CD4-positive, alpha-beta T cell (primary cell): ENCODE results near the gene SLC5A1. TPM values are rescaled to one million over a fixed set of nuclear protein-coding genes. Genes with fewer than 3 reads are reported as not detected.

ENCODE experiments used
- ATAC-seq: fragments of 200-7000 bp; cut with Tn5 transposase; one replicate; pipeline ENCODE4 v1.10.0; 2022; ENCODE audit warnings: mild to moderate bottlenecking; ENCODE audit not compliant: poor library complexity
- CTCF ChIA-PET: fragments of 350-600 bp; sonication (Branson Sonifier 250); formaldehyde crosslinking; loops from one replicate; lab custom pipeline; 2021; ENCODE audit warnings: antibody characterized with exemption, inconsistent platforms; lab: Charles Lee
- POLR2A ChIA-PET: fragments of 350-600 bp; sonication (Branson Sonifier 250); formaldehyde crosslinking; loops from one replicate; lab custom pipeline; 2021; ENCODE audit warnings: antibody characterized with exemption, inconsistent platforms; lab: Charles Lee
- DNase-seq, 14 experiments: peaks; one replicate each; pipeline ENCODE4 v3.0.0-alpha.2; 2013 to 2020; ENCODE audit warnings: mixed read lengths in 2 of 14
- H3K27ac ChIP-seq, 2 donors: one replicate each; pipeline versions ENCODE4 v1.5.1 to v1.7.0; 2013; ENCODE audit warnings: low read length in 2 of 2, low read depth in 1 of 2, mild to moderate bottlenecking in 1 of 2
- H3K27me3 ChIP-seq, 2 experiments: 1 replicate in 1 of 2; 2 replicates in 1 of 2; pipeline versions ENCODE4 v1.6.1 to v1.7.0; 2013; ENCODE audit warnings: low read length in 2 of 2, control low read depth in 1 of 2, mild to moderate bottlenecking in 1 of 2, moderate library complexity in 1 of 2; ENCODE audit not compliant: insufficient read depth in 2 of 2, control insufficient read depth in 1 of 2
- H3K36me3 ChIP-seq: one replicate; pipeline ENCODE4 v1.6.1; 2013; ENCODE audit warnings: low read length, control low read depth; ENCODE audit not compliant: insufficient read depth
- H3K4me1 ChIP-seq: one replicate; pipeline ENCODE4 v1.6.1; 2013; ENCODE audit warnings: low read length, control low read depth; ENCODE audit not compliant: insufficient read depth
- H3K4me3 ChIP-seq: one replicate; pipeline ENCODE4 v1.5.1; 2013; ENCODE audit warnings: mild to moderate bottlenecking, low read length, moderate library complexity
- H3K9me3 ChIP-seq, 2 experiments: 1 replicate in 1 of 2; 2 replicates in 1 of 2; pipeline versions ENCODE4 v1.6.1 to v1.7.0; 2013; ENCODE audit warnings: low read length in 2 of 2, mild to moderate bottlenecking in 2 of 2, control low read depth in 1 of 2, moderate library complexity in 1 of 2; ENCODE audit not compliant: control insufficient read depth in 1 of 2, insufficient read depth in 1 of 2
- H3K27ac Mint-ChIP-seq: one replicate; pipeline ENCODE4 v1.8.0; 2020; ENCODE audit warnings: mixed read lengths
- H3K27me3 Mint-ChIP-seq: one replicate; pipeline ENCODE4 v1.8.0; 2021; ENCODE audit warnings: mixed read lengths
- H3K36me3 Mint-ChIP-seq: one replicate; pipeline ENCODE4 v1.8.0; 2021; ENCODE audit warnings: low read depth, mixed read lengths
- H3K4me1 Mint-ChIP-seq: one replicate; pipeline ENCODE4 v1.8.0; 2021; ENCODE audit warnings: low read depth, mixed read lengths
- H3K4me3 Mint-ChIP-seq: one replicate; pipeline ENCODE4 v1.8.0; 2020; ENCODE audit warnings: mild to moderate bottlenecking, mixed read lengths
- H3K9me3 Mint-ChIP-seq: one replicate; pipeline ENCODE4 v1.8.0; 2020; ENCODE audit warnings: mixed read lengths
- intact Hi-C, 2 experiments: fragments of 100-400 bp; cut with DNase I in 1 of 2; cut with micrococcal nuclease in 1 of 2; formaldehyde crosslinking; loops; one replicate each; pipeline versions ENCODE4 v1.15.1 to v1.9.0; 2023 to 2025; cut with DNase I, micrococcal nuclease
- total RNA-seq, 174 experiments: library from RNA in 2 of 174; stranded (reverse) in 2 of 174; gene quantifications; one replicate each; pipeline ENCODE4 v1.2.3 and lab custom pipeline; 2021 to 2026
- TF ChIP-seq, protein P1 (sequence below): fragments of 200-600 bp; IDR thresholded peaks from one replicate; pipeline ENCODE4 v1.8.0; 2022; ENCODE audit warnings: antibody characterized with exemption, mild to moderate bottlenecking

The SLC5A1 gene
- total RNA-seq, 2 experiments from 2014 or later = not detected

DNA sequence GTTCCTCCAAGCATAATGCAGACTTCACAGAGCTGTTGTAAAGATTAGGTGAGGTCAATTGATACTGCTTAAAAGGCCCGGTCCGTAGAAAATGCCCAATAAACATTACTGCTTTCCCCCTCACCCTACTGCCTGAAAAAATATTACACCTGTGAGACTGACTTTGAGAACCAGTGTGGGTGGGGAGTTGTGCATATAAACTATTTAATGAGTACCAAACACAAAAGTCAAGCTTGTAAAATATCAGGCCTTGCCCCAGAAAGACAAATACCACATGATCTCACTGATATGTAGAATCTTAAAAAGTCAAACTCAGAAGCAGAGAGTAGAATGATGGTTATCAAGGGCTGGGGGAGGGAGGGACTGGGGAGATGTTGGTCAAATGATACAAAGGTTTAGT, 69.3 kb downstream of the SLC5A1 start:
- Histone ChIP-seq H3K4me3 (no peak overlapping the region), H3K27me3 (peaks cover 8 to 33% of the 10 kb centered on the region in 2 experiments), H3K36me3 (no peaks in the 10 kb centered on the region), H3K9me3 (no peaks in the 10 kb centered on the region), H3K4me1 (no peaks in the 10 kb centered on the region), H3K27ac (no peak overlapping the region)
- no peak for ATAC-seq
- no peak overlapping the region for H3K27ac Mint-ChIP-seq
- DNase-seq = no peak
- intact Hi-C loops = no loop called here
- H3K4me1 Mint-ChIP-seq = no peaks in the 10 kb centered on the region
- H3K9me3 Mint-ChIP-seq = no peaks in the 10 kb centered on the region
- TF ChIP-seq, protein P1, sequence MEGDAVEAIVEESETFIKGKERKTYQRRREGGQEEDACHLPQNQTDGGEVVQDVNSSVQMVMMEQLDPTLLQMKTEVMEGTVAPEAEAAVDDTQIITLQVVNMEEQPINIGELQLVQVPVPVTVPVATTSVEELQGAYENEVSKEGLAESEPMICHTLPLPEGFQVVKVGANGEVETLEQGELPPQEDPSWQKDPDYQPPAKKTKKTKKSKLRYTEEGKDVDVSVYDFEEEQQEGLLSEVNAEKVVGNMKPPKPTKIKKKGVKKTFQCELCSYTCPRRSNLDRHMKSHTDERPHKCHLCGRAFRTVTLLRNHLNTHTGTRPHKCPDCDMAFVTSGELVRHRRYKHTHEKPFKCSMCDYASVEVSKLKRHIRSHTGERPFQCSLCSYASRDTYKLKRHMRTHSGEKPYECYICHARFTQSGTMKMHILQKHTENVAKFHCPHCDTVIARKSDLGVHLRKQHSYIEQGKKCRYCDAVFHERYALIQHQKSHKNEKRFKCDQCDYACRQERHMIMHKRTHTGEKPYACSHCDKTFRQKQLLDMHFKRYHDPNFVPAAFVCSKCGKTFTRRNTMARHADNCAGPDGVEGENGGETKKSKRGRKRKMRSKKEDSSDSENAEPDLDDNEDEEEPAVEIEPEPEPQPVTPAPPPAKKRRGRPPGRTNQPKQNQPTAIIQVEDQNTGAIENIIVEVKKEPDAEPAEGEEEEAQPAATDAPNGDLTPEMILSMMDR = no peak
- POLR2A ChIA-PET = no interaction called here
- no peaks in the 10 kb centered on the region for H3K36me3 Mint-ChIP-seq
- CTCF ChIA-PET = no interaction called here
- H3K27me3 Mint-ChIP-seq = peaks cover 48% of the 10 kb centered on the region
- no peak overlapping the region for H3K4me3 Mint-ChIP-seq

GRCh38 chr22:32119568-32120235, 76.6 kb downstream of the SLC5A1 start:
- H3K36me3 ChIP-seq = no peaks in the 10 kb centered on the region
- no peak overlapping the region for H3K4me3 ChIP-seq
- H3K4me1 ChIP-seq = peaks cover 2% of the 10 kb centered on the region
- ATAC-seq (no peak), DNase-seq (no peak)
- H3K9me3 ChIP-seq = peaks cover 0 to 3% of the 10 kb centered on the region in 2 experiments
- H3K4me1 Mint-ChIP-seq = no peaks in the 10 kb centered on the region
- TF ChIP-seq, protein P1 = no peak
- no peaks in the 10 kb centered on the region for H3K9me3 Mint-ChIP-seq
- intact Hi-C loops = no loop called here
- no peak overlapping the region for H3K4me3 Mint-ChIP-seq
- peaks cover 0 to under 1% of the 10 kb centered on the region in 2 experiments for H3K27me3 ChIP-seq
- no peak overlapping the region for H3K27ac Mint-ChIP-seq
- H3K27me3 Mint-ChIP-seq = peaks cover 4% of the 10 kb centered on the region
- ChIA-PET CTCF (no interaction called here), POLR2A (no interaction called here)
- H3K27ac ChIP-seq = no peak overlapping the region
- no peaks in the 10 kb centered on the region for H3K36me3 Mint-ChIP-seq

- no peaks in the 10 kb centered on the region for H3K27me3 ChIP-seq
- no peak overlapping the region for H3K27ac ChIP-seq
- H3K9me3 ChIP-seq = peaks cover 0 to 3% of the 10 kb centered on the region in 2 experiments
- Mint-ChIP-seq H3K4me3 (no peak overlapping the region), H3K27ac (no peak overlapping the region), H3K36me3 (no peaks in the 10 kb centered on the region), H3K27me3 (peaks cover 4% of the 10 kb centered on the region), H3K4me1 (peaks cover 8% of the 10 kb centered on the region), H3K9me3 (no peaks in the 10 kb centered on the region)
- CTCF ChIA-PET = no interaction called here
- no peak overlapping the region for H3K4me3 ChIP-seq
- peaks cover 5% of the 10 kb centered on the region for H3K4me1 ChIP-seq
- intact Hi-C loops = no loop called here
- H3K36me3 ChIP-seq = no peaks in the 10 kb centered on the region
- POLR2A ChIA-PET = no interaction called here
- ATAC-seq (no peak), DNase-seq (no peak)
- TF ChIP-seq, protein P1 = no peak
These were observed 77.5 kb downstream of the SLC5A1 start for GRCh38 chr22:32120603-32121002.
